HG03095 (cell line): ENCODE data around the gene NFIB.

ENCODE experiments used
- ATAC-seq: cut with Tn5 transposase; IDR thresholded peaks from one replicate; pipeline ENCODE4 v1.9.1; 2021; ENCODE audit warnings: moderate library complexity; ENCODE audit not compliant: unreplicated experiment

Gene NFIB

GRCh38 chr9:14086495-14086894, 227.4 kb downstream of the NFIB start:
- no peak for ATAC-seq

DNA sequence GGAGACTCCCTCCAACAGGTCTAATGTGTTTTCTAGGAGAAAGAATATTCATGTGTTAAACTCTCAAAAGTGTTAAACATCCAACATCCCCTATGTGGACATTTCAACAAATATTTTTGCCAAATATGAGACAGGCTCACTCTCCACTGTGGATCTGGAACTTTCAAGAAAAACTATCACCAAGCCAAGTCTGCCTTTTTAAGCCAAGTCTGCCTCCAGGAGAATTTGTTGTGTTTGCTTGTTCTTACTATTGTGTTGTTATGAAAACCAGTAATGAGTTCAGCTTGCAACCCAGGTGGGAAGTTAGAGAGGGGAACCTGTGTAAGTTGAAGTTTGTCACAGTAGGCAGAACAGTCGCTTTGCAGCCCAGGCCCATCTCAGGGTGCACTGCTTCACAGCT, 228.1 kb downstream of the NFIB start:
- no peak for ATAC-seq

DNA sequence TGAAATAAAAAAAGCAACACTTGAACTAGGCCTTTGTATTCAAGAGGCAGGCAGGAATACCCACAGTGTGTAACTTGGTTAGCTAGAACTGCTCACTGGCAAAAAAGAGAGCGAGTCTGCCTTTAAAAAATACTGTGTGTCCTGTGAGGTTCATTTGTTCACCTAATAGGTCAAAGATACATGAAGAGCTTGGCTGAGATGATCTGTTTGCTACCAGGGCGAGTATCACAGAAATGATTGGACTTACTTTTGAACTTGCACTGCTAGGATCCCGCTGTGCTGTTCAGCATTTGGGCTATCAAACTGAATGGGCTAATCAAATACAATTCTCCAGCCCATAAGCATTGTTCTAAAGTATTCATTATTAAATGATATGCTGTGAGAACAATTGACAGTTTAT, 229.1 kb downstream of the NFIB start:
- no peak for ATAC-seq

DNA sequence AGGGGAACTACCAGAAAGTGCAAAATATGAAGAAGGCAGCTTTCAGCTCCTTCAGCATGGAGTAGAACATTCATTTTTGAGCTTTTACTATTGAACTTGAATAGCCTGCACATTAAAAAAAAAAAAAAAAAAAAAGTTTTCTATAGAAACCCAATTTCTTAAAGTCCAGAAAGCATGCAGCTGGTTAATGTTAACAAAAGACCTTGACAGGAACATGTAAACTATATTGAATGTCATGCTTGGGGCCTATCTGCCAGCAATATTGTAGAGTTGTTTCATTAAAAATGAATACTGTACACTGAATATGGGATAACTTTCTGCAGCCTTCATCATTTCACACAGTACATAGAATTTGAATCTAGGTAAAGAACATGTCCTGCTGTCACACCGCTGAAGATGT, 230.6 kb downstream of the NFIB start:
- no peak for ATAC-seq

- ATAC-seq, result no peak
Observed at GRCh38 chr9:14082732-14083131, 231.2 kb downstream of the NFIB start.

- no peak for ATAC-seq
Observed at GRCh38 chr9:14081745-14082144, 232.2 kb downstream of the NFIB start.

GRCh38 chr9:14080959-14081542, 232.9 kb downstream of the NFIB start:
- no peak for ATAC-seq

GRCh38 chr9:14079440-14079839, 234.5 kb downstream of the NFIB start:
- no peak for ATAC-seq

GRCh38 chr9:14077672-14078071, 236.3 kb downstream of the NFIB start:
- ATAC-seq, result no peak

DNA sequence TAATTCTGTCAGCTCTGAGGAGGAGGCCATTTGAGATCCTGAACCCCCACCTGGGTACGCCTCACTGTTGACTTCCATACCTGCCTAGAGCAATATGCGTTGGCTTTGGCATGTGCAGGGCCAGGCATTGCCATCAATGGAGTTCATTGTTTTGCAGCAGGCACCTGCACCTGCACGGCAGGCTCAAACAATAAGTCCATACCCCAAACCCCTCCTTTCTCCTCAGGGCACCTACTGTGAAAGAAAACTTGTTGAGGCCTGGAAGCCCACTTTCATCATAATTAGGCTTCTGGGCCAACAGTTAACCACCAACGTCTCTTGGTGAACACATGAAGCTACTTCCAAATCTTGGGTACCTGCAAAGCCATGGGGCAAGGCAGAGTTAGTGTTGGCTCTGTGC, 238.7 kb downstream of the NFIB start:
- ATAC-seq, result no peak

- no peak for ATAC-seq
Observed at GRCh38 chr9:14072850-14073249, 241.1 kb downstream of the NFIB start.

DNA sequence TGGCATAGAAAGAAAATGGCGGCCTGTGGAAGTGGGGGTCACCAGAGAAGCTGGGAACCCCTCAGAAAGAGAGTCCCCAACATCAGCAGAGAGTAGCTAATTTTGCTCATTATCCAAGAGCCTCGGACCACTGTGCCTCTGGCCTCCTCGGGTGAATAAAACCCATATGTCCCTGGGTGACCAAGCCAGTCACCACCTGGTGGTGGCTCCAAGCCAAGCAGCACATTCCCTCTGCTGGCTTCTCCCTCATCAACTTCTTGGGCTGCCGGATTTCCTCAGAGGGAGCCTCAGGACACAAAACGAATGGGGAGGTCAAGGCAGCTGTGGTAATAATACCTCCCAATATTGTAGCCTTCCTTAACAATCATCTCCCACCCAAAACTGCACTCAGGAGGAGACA, 242.5 kb downstream of the NFIB start:
- no peak for ATAC-seq

DNA sequence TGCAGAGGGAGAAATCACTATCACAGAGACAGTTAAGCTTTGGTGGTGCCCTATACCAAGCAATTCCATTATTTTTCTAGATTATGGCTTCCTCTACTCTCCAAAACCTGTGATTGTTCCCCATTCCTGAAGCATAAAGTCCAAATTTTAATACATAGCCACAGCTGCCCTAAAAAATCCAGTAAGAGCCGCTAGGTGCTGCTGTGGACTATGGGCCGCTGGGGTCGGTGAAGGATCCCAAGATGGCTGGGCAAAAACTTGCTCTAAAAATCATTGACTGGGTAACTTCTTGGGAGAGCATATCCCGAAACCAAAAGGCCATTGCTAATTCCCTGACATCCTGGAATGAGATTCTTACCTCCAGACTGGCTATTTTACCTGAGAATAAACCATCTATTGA, 245.3 kb downstream of the NFIB start:
- ATAC-seq, result no peak

GRCh38 chr9:14066831-14067230, 247.1 kb downstream of the NFIB start:
- ATAC-seq, result no peak

DNA sequence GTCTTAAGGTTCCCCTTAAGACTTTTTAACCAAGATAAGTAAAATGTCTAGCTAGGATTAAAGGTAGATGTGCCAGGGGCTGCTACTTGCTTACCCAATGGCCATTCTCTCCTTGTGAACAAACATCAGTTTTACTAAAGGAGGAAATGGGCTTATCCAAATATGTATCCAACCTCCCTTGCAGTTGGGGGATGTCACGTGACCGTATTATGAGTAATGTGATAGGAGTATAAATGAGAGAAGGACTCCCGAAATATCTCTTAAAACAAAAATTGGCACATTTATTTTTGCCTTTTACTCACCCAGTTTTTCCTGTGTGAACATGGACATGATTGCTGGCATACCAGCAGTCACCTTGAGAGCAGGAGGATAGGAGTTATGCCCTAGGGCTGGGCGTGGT, 247.9 kb downstream of the NFIB start:
- no peak for ATAC-seq

- ATAC-seq, result no peak
Observed at GRCh38 chr9:14064940-14065339, 249.0 kb downstream of the NFIB start.

GRCh38 chr9:14063756-14064155, 250.2 kb downstream of the NFIB start:
- ATAC-seq, result no peak

GRCh38 chr9:14062586-14063221, 251.2 kb downstream of the NFIB start:
- ATAC-seq, result no peak

DNA sequence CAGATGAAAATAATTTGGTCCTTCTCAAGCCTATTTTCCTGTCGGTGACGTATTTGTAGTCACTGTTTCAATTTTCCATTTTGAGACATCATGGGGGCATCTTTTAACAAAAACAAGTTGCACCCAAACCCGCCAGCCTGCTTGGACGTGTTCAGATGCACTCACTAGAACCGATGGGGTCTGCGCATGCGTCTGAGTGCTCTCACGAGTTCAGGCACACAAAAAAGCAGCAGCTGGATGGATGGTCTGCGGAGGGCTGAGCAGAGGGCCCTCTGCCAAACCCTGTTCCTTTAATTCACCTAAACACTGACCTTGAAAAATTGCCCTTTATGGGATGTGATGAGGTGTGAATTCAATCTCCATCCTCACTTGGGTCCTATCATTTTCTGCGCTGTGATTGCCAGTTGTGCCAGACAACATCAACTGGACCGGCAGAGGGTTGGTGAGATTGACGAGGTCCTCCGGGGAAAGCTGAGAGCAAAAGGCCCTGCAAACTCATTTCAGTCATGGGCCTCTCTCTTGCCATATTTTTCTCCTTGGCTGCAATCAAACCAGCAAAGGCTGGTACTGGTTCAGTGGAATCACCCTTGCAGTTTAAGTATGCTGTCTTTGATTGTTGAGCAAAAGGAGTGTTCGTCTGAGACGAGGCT, 251.9 kb downstream of the NFIB start:
- ATAC-seq, result no peak

DNA sequence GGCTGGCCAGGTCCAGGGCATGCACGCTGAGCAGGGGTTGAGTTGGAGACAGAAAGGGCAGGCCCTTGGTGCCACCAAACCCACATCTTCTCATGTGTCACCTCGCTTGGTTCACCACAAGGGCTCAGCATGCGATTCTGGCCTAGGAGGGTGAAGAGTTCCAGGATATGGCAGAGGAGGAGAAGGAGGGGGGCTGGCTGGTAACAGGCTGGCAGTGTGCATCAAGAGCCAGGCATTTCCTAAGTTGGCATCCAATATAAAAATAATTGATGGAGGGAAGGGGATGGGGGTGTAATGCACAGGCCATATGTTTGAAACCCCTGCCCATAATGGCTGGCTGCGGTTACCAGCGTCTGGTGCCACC, 255.6 kb downstream of the NFIB start:
- no peak for ATAC-seq

GRCh38 chr9:14057368-14058324, 256.3 kb downstream of the NFIB start:
- no peak for ATAC-seq
